SK-N-SH (cell line): ENCODE results near the gene TECR. TPM values are rescaled to one million over a fixed set of nuclear protein-coding genes. Genes with fewer than 3 reads are reported as not detected.

Experiments
- CTCF ChIA-PET: fragments of 300-600, 350-600 bp; formaldehyde crosslinking; extraction: SDS; loops from one replicate; lab custom pipeline; 2021; lab: Yijun Ruan, JAX
- POLR2A ChIA-PET: fragments of 350-600 bp; sonication (Branson Sonifier 250); formaldehyde crosslinking; extraction: SDS; loops from one replicate; lab custom pipeline; 2020; ENCODE audit warnings: antibody characterized with exemption, inconsistent platforms; lab: Yijun Ruan, JAX
- DNase-seq: peaks from one replicate; pipeline ENCODE4 v3.0.0; 2012
- H2AFZ ChIP-seq: fragments of 200-600 bp; sonication (generic); 2 replicates; pipeline ENCODE4 v1.8.1; 2016; ENCODE audit warnings: antibody characterized with exemption, mild to moderate bottlenecking, low read depth
- H3F3A ChIP-seq: fragments of 200-600 bp; sonication (generic); replicated peaks from 2 replicates; pipeline ENCODE3; 2016; ENCODE audit warnings: antibody characterized with exemption, mild to moderate bottlenecking; ENCODE audit not compliant: insufficient read depth
- H3K27ac ChIP-seq, 2 experiments: fragments of 200-500 bp in 1 of 2; fragments of 200-600 bp in 1 of 2; sonication (Bioruptor generic) in 1 of 2; sonication (generic), shearing (Covaris generic) in 1 of 2; 2 replicates each; pipeline versions ENCODE4 v1.5.1 to v1.6.1; 2014 to 2016; ENCODE audit warnings: low read depth in 2 of 2, inconsistent platforms in 1 of 2, low read length in 1 of 2, mild to moderate bottlenecking in 1 of 2, mixed read lengths in 1 of 2
- H3K27me3 ChIP-seq: fragments of 200-600 bp; sonication (generic), shearing (Covaris generic); 2 replicates; pipeline ENCODE4 v1.6.1; 2016; ENCODE audit warnings: mixed run types; ENCODE audit not compliant: insufficient read depth
- H3K36me3 ChIP-seq, 2 experiments: fragments of 200-500 bp in 1 of 2; fragments of 200-600 bp in 1 of 2; sonication (Bioruptor generic) in 1 of 2; sonication (generic) in 1 of 2; replicated peaks in 1 of 2; 2 replicates each; pipeline versions ENCODE3 to v1.5.1; 2014 to 2016; ENCODE audit warnings: low read length in 1 of 2, mild to moderate bottlenecking in 1 of 2; ENCODE audit not compliant: insufficient read depth in 2 of 2, control insufficient read depth in 1 of 2
- H3K4me1 ChIP-seq, 2 experiments: fragments of 200-500 bp in 1 of 2; fragments of 200-600 bp in 1 of 2; sonication (Bioruptor generic) in 1 of 2; sonication (generic), shearing (Covaris generic) in 1 of 2; 2 replicates each; pipeline versions ENCODE4 v1.5.1 to v1.6.1; 2014 to 2016; ENCODE audit warnings: low read depth in 1 of 2, low read length in 1 of 2, mixed run types in 1 of 2; ENCODE audit not compliant: insufficient read depth in 2 of 2, control insufficient read depth in 1 of 2
- H3K4me2 ChIP-seq: fragments of 200-600 bp; sonication (generic), shearing (Covaris generic); 2 replicates; pipeline ENCODE4 v1.6.1; 2017; ENCODE audit warnings: mixed run types
- H3K4me3 ChIP-seq, 2 experiments: fragments of 200-500 bp in 1 of 2; fragments of 200-600 bp in 1 of 2; sonication (Bioruptor generic) in 1 of 2; sonication (generic), shearing (Covaris generic) in 1 of 2; 2 replicates each; pipeline versions ENCODE4 v1.5.1 to v1.8.1; 2014 to 2016; ENCODE audit warnings: low read depth in 2 of 2, inconsistent platforms in 1 of 2, low read length in 1 of 2, mild to moderate bottlenecking in 1 of 2, mixed read lengths in 1 of 2, moderate library complexity in 1 of 2
- H3K79me2 ChIP-seq: fragments of 200-600 bp; sonication (generic); 2 replicates; pipeline ENCODE4 v1.8.1; 2017; ENCODE audit warnings: mild to moderate bottlenecking; ENCODE audit not compliant: insufficient read depth
- H3K9ac ChIP-seq: fragments of 200-600 bp; sonication (generic); 2 replicates; pipeline ENCODE4 v1.6.1; 2017; ENCODE audit warnings: mixed run types
- H3K9me2 ChIP-seq: fragments of 200-600 bp; sonication (generic); 2 replicates; pipeline ENCODE4 v1.6.1; 2017; ENCODE audit warnings: mixed run types
- H3K9me3 ChIP-seq: fragments of 200-600 bp; sonication (generic); 2 replicates; pipeline ENCODE4 v1.6.1; 2017; ENCODE audit warnings: mixed run types, mild to moderate bottlenecking, moderate library complexity
- H4K20me1 ChIP-seq: fragments of 200-600 bp; sonication (generic); 2 replicates; pipeline ENCODE4 v1.6.1; 2017; ENCODE audit warnings: mild to moderate bottlenecking, mixed run types; ENCODE audit not compliant: insufficient read depth
- CHD2 ChIP-seq: fragments of 150-350 bp; IDR thresholded peaks from 2 replicates; pipeline ENCODE4 v1.6.1; 2018; ENCODE audit warnings: low read length; ENCODE audit not compliant: partially characterized antibody
- ELF1 ChIP-seq: IDR thresholded peaks from 2 replicates; pipeline ENCODE4 v1.4.0; 2012
- EP300 ChIP-seq, 2 experiments: IDR thresholded peaks; 2 replicates each; pipeline versions ENCODE4 v1.4.0 to v1.6.1; 2012; ENCODE audit warnings: borderline replicate concordance in 1 of 2, low read depth in 1 of 2, low read length in 1 of 2
- FOSL2 ChIP-seq: IDR thresholded peaks from 2 replicates; pipeline ENCODE4 v1.4.0; 2012; ENCODE audit warnings: low read depth, mild to moderate bottlenecking, moderate library complexity, borderline replicate concordance
- FOXJ3 ChIP-seq: sonication (generic); formaldehyde crosslinking; IDR thresholded peaks from 2 replicates; pipeline ENCODE4 v1.5.1; 2020; ENCODE audit warnings: mild to moderate bottlenecking, missing genetic modification reagents
- GABPA ChIP-seq: IDR thresholded peaks from 2 replicates; pipeline ENCODE4 v1.4.0; 2012; ENCODE audit warnings: low read depth, mild to moderate bottlenecking
- GATA2 ChIP-seq: sonication (generic); formaldehyde crosslinking; IDR thresholded peaks from 2 replicates; pipeline ENCODE4 v1.5.0; 2020; ENCODE audit warnings: mild to moderate bottlenecking, missing genetic modification reagents
- IRF3 ChIP-seq: fragments of 150-350 bp; IDR thresholded peaks from 2 replicates; pipeline ENCODE4 v1.6.1; 2016; ENCODE audit warnings: mild to moderate bottlenecking, low read depth, low read length
- NFIC ChIP-seq: IDR thresholded peaks from 2 replicates; pipeline ENCODE4 v1.4.0; 2012; ENCODE audit warnings: borderline replicate concordance
- PBX3 ChIP-seq: IDR thresholded peaks from 2 replicates; pipeline ENCODE4; 2012
- RAD21 ChIP-seq: IDR thresholded peaks from 2 replicates; pipeline ENCODE4 v1.6.1; 2012; ENCODE audit warnings: mild to moderate bottlenecking, low read length
- RCOR1 ChIP-seq: fragments of 150-350 bp; IDR thresholded peaks from 2 replicates; pipeline ENCODE4 v1.6.1; 2017; ENCODE audit warnings: antibody characterized with exemption, low read length
- SMC3 ChIP-seq: IDR thresholded peaks from 2 replicates; pipeline ENCODE4 v1.6.1; 2012; ENCODE audit warnings: low read depth, low read length, improper control_type of control experiment
- TAF1 ChIP-seq: IDR thresholded peaks from 2 replicates; pipeline ENCODE4 v1.6.1; 2012; ENCODE audit warnings: low read depth, mild to moderate bottlenecking, low read length, moderate library complexity, borderline replicate concordance
- TCF12 ChIP-seq: IDR thresholded peaks from 2 replicates; pipeline ENCODE4 v1.4.0; 2012
- TEAD4 ChIP-seq: IDR thresholded peaks from 2 replicates; pipeline ENCODE4 v1.4.0; 2012; ENCODE audit warnings: mild to moderate bottlenecking, borderline replicate concordance; ENCODE audit not compliant: insufficient read depth
- WGBS: methylation state at CpG from one replicate; pipeline ENCODE4 v1.1.6; 2017; ENCODE audit warnings: low lambda C conversion rate; 5-methylcytosine and 5-hydroxymethylcytosine counted together
- polyA plus RNA-seq, 3 experiments: library from polyadenylated mRNA; depleted of rRNA; stranded (reverse); fragments of >200 nt; gene quantifications; 2 replicates each; pipeline ENCODE4 v1.2.3, GENCODE V29; 2012
- TF ChIP-seq, protein P1 (sequence below): IDR thresholded peaks from 2 replicates; pipeline ENCODE4 v1.6.1; 2012; ENCODE audit warnings: mild to moderate bottlenecking, low read depth, low read length, moderate library complexity

Gene TECR
- polyA plus RNA-seq, 1 of the 3 experiments (the other 2 are of a cell fraction), result 110 TPM

DNA sequence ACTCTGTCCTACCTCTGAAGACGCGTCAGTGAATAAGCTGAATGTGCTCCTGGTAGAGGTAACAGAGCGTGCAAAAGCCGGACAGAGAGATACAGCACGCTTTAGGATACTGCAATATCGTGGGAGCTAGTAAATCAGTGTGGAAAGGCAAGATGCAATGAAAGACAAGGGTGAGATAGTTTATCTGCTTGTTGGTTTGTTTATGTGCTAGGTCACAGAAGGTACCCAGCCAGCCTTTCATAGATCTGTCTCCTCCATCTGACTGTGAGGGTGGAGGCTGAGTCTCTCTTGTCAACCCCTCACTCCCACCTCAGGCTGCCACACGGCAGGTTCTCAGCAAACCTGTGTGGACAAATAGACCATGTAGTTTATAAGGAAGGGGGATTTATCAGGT, 32.6 kb upstream of the TECR start:
- peaks cover 20% of the 10 kb centered on the region for H4K20me1 ChIP-seq
- H2AFZ ChIP-seq, result peak overlapping the region; percentile 86; the same call in 1 of the 2 replicates
- H3F3A ChIP-seq, result no peaks in the 10 kb centered on the region
- no peak for DNase-seq
- H3K27ac ChIP-seq, result peak overlapping the region in 1 of 2 experiments; percentile 67; a peak in 2 of 4 replicates
- H3K36me3 ChIP-seq, result no peaks in the 10 kb centered on the region
- peak overlapping the region; percentile 61 to 65; a peak in 3 of 4 replicates for H3K4me3 ChIP-seq
- no peaks in the 10 kb centered on the region for H3K9me3 ChIP-seq
- peaks cover 40% of the 10 kb centered on the region for H3K79me2 ChIP-seq
- peaks cover 4 to 25% of the 10 kb centered on the region in 2 experiments; a peak in 2 of 4 replicates for H3K4me1 ChIP-seq
- 78% methylated on average over 7 of the region's 7 CpGs for WGBS
- H3K4me2 ChIP-seq, result peak overlapping the region; percentile 75
- H3K27me3 ChIP-seq, result no peaks in the 10 kb centered on the region
- ChIA-PET CTCF (interaction anchor here (1.3 to 3.9 kb wide), 4 partner anchors 8 to 20 kb away, joined by 4 to 45 read pairs (median 4); no protein-coding TSS in a partner anchor), POLR2A (interaction anchor here (1.2 to 2.4 kb wide), 2 partner anchors 21 to 25 kb away, joined by 5 to 15 read pairs; partner anchors contain the start of gene DNAJB1)
- no peaks in the 10 kb centered on the region for H3K9me2 ChIP-seq
- TF ChIP-seq NFIC, result no peak
- TF ChIP-seq, protein P1, sequence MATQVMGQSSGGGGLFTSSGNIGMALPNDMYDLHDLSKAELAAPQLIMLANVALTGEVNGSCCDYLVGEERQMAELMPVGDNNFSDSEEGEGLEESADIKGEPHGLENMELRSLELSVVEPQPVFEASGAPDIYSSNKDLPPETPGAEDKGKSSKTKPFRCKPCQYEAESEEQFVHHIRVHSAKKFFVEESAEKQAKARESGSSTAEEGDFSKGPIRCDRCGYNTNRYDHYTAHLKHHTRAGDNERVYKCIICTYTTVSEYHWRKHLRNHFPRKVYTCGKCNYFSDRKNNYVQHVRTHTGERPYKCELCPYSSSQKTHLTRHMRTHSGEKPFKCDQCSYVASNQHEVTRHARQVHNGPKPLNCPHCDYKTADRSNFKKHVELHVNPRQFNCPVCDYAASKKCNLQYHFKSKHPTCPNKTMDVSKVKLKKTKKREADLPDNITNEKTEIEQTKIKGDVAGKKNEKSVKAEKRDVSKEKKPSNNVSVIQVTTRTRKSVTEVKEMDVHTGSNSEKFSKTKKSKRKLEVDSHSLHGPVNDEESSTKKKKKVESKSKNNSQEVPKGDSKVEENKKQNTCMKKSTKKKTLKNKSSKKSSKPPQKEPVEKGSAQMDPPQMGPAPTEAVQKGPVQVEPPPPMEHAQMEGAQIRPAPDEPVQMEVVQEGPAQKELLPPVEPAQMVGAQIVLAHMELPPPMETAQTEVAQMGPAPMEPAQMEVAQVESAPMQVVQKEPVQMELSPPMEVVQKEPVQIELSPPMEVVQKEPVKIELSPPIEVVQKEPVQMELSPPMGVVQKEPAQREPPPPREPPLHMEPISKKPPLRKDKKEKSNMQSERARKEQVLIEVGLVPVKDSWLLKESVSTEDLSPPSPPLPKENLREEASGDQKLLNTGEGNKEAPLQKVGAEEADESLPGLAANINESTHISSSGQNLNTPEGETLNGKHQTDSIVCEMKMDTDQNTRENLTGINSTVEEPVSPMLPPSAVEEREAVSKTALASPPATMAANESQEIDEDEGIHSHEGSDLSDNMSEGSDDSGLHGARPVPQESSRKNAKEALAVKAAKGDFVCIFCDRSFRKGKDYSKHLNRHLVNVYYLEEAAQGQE, result no peak
- TF ChIP-seq TAF1, result no peak
- no peak for TF ChIP-seq GATA2 (CRISPR knock-in tag)
- no peak for TF ChIP-seq FOXJ3 (CRISPR knock-in tag)
- TF ChIP-seq IRF3, result no peak
- TF ChIP-seq RAD21, result no peak
- TF ChIP-seq EP300 (IDR thresholded peaks at IDR 0.05; ENCODE audit: borderline replicate concordance in 1 of 2, low read depth in 1 of 2, low read length in 1 of 2), result no peak
- no peak for TF ChIP-seq FOSL2
- TF ChIP-seq RCOR1, result no peak
- TF ChIP-seq PBX3, result no peak
- no peak for TF ChIP-seq GABPA
- no peak for TF ChIP-seq TCF12
- no peak for TF ChIP-seq ELF1
- no peak for TF ChIP-seq SMC3
- no peak for TF ChIP-seq CHD2
- no peak for TF ChIP-seq TEAD4
- H3K9ac ChIP-seq, result peak overlapping the region; percentile 48; the same call in 1 of the 2 replicates
